ENCODE data around the gene LSP1. TPM values are rescaled to one million over a fixed set of nuclear protein-coding genes. Genes with fewer than 3 reads are reported as not detected.
A peak's percentile ranks its signal among the peaks of the same experiment; 100 is the strongest.

LSP1 gene
- total and polyA plus RNA-seq, 2 experiments from 2014 or later = 29.9 to 47.0 TPM

DNA sequence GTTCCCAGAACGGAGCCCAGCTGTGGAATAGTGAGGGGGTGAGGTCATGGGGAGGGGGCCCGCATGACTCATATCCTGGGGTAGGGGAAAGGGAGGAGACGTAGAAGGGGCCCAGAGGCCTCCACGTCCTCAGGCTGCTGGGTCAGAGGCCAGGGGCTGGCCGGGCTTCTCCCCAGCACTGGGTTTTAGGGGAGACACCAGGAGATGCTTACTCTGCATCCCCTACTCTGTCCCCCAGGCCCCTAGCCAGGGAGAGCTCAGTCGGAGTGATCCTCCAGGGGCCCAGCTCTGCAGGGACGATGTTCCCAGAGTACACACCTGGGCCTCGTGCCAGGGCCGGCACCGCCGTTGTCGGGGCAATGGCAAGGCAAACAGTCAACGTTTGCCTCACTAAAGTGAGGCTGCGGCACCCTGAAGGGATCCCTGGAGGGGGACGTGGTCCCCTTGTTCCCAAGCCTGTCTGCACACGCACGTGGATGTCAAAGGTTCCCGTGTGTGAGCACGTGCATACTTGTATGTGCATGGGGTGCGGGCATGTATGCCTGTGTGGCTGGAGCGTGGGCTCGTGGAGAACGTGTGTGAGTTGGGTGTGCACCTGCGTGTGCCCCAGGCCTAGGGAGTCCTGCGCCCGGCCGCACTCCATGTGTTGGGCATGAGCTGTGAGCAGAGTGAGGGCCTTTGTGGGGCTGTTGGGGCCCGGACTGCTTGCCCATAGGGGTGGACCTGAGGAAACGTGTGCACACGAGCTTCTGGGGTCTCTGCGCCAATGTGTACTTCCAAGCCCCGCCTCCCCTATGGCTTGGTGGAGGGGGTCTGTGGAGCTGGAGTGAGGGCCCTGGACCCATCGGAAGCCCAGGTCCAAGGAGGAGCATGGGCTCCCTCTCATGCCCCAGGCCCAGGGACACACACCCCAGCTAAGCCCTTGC lies 24.6 kb downstream of the LSP1 start:
- peaks cover 59% of the 10 kb centered on the region for H3K4me1 ChIP-seq (ENCODE audit: insufficient read depth)
- H3K27me3 ChIP-seq = no peaks in the 10 kb centered on the region
- no peak for TF ChIP-seq EZH2phosphoT487 (IDR thresholded peaks at IDR 0.05; ENCODE audit: low read depth, severe bottlenecking, unreplicated experiment)
- no peak for TF ChIP-seq CTCF (IDR thresholded peaks at IDR 0.05; ENCODE audit: poor library complexity)
- no peaks in the 10 kb centered on the region for H3K79me2 ChIP-seq
- no peaks in the 10 kb centered on the region for H3K9me2 ChIP-seq (replicated peaks; ENCODE audit: insufficient read depth)
- H3K4me3 ChIP-seq = no peak overlapping the region
- H3K9me3 ChIP-seq (ENCODE audit: low read depth) = no peaks in the 10 kb centered on the region
- no peaks in the 10 kb centered on the region for H4K20me1 ChIP-seq (ENCODE audit: insufficient read depth, poor library complexity, severe bottlenecking)
- H3K4me2 ChIP-seq = peak overlapping the region; percentile 73
- DNase-seq (ENCODE audit: low spot score) = peak; percentile 61
- no peak overlapping the region for H2AFZ ChIP-seq
- peak overlapping the region; percentile 99 for H3K27ac ChIP-seq
- WGBS (ENCODE audit: low lambda C conversion rate, missing lambda C conversion rate) = 67% methylated on average over 28 of the region's 33 CpGs
- no peaks in the 10 kb centered on the region for H3K36me3 ChIP-seq (replicated peaks; ENCODE audit: insufficient read depth, low read depth)

GRCh38 chr11:1878137-1879031 lies 25.5 kb downstream of the LSP1 start:
- Histone ChIP-seq H3K4me1 (ENCODE audit: insufficient read depth) (peaks cover 61% of the 10 kb centered on the region), H4K20me1 (ENCODE audit: insufficient read depth, poor library complexity, severe bottlenecking) (no peaks in the 10 kb centered on the region), H3K4me2 (peak overlapping the region; percentile 73), H3K27ac (peak overlapping the region; percentile 99), H3K9me2 (replicated peaks; ENCODE audit: insufficient read depth) (no peaks in the 10 kb centered on the region), H2AFZ (no peak overlapping the region), H3K27me3 (no peaks in the 10 kb centered on the region), H3K36me3 (replicated peaks; ENCODE audit: insufficient read depth, low read depth) (no peaks in the 10 kb centered on the region), H3K79me2 (no peaks in the 10 kb centered on the region), H3K4me3 (no peak overlapping the region), H3K9me3 (ENCODE audit: low read depth) (no peaks in the 10 kb centered on the region)
- no peak for TF ChIP-seq EZH2 (IDR thresholded peaks at IDR 0.05; ENCODE audit: borderline replicate concordance)
- no peak for TF ChIP-seq EZH2phosphoT487 (IDR thresholded peaks at IDR 0.05; ENCODE audit: low read depth, severe bottlenecking, unreplicated experiment)
- TF ChIP-seq CTCF (IDR thresholded peaks at IDR 0.05; ENCODE audit: poor library complexity) = no peak
- peak; percentile 66 for DNase-seq (ENCODE audit: low spot score)
- 70% methylated on average over 21 of the region's 30 CpGs for WGBS (ENCODE audit: low lambda C conversion rate, missing lambda C conversion rate)

DNA sequence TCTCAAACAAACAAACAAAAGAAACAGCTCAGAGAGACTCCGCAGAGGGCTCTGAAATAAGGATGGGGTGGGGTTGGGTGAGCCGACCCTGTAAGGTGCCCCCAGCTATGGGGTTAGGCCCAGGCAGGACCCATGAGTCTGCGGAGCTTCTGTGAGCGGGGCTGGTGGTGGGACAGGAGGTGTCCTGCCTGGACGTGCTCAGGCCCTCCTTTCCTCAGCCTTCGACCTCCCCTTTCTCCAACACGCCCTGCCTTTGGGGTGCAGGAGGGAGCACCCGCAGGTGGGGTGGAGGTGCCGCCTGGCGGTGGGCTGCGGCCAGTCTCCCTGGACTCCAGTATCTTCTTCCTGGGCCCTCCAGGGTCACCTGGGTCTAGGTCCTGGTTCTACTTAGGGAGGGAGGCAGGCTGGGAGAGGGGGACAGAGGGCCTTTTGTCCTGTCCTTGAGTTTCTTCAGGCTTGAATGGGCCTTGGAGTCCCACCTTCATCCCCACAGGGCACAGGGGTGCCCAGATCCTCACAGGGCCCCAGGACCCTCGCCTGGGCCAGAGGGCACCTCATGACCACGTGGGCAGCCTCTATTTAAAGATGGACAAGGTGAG lies 26.6 kb downstream of the LSP1 start:
- DNase-seq (ENCODE audit: low spot score) = no peak
- H4K20me1 ChIP-seq (ENCODE audit: insufficient read depth, poor library complexity, severe bottlenecking) = no peaks in the 10 kb centered on the region
- H3K9me3 ChIP-seq (ENCODE audit: low read depth) = no peaks in the 10 kb centered on the region
- 92% methylated on average over 13 of the region's 13 CpGs for WGBS (ENCODE audit: low lambda C conversion rate, missing lambda C conversion rate)
- H3K27ac ChIP-seq = peak overlapping the region; percentile 99
- H3K4me1 ChIP-seq (ENCODE audit: insufficient read depth) = peaks cover 61% of the 10 kb centered on the region
- no peaks in the 10 kb centered on the region for H3K9me2 ChIP-seq (replicated peaks; ENCODE audit: insufficient read depth)
- no peaks in the 10 kb centered on the region for H3K36me3 ChIP-seq (replicated peaks; ENCODE audit: insufficient read depth, low read depth)
- TF ChIP-seq EZH2 (IDR thresholded peaks at IDR 0.05; ENCODE audit: borderline replicate concordance) (no peak), EZH2phosphoT487 (IDR thresholded peaks at IDR 0.05; ENCODE audit: low read depth, severe bottlenecking, unreplicated experiment) (no peak), CTCF (IDR thresholded peaks at IDR 0.05; ENCODE audit: poor library complexity) (no peak)
- no peak overlapping the region for H3K4me2 ChIP-seq
- no peaks in the 10 kb centered on the region for H3K79me2 ChIP-seq
- H3K4me3 ChIP-seq = no peak overlapping the region
- H2AFZ ChIP-seq = no peak overlapping the region
- no peaks in the 10 kb centered on the region for H3K27me3 ChIP-seq
